Glutamatergic neuron (in vitro differentiated cells): ENCODE results near the gene MS4A13. TPM values are rescaled to one million over a fixed set of nuclear protein-coding genes. Genes with fewer than 3 reads are reported as not detected.

Source experiments
- DNase-seq: peaks from one replicate; pipeline ENCODE4 v3.0.0; 2022
- H3K27ac Mint-ChIP-seq: one replicate; pipeline ENCODE4 v1.8.0; 2020; ENCODE audit warnings: mild to moderate bottlenecking, mixed read lengths, inconsistent platforms; ENCODE audit not compliant: unreplicated experiment
- H3K27me3 Mint-ChIP-seq: one replicate; pipeline ENCODE4 v1.8.0; 2020; ENCODE audit warnings: mild to moderate bottlenecking, moderate library complexity, mixed read lengths, inconsistent platforms; ENCODE audit not compliant: unreplicated experiment
- H3K36me3 Mint-ChIP-seq: one replicate; pipeline ENCODE4 v1.8.0; 2020; ENCODE audit warnings: mild to moderate bottlenecking, mixed read lengths, inconsistent platforms; ENCODE audit not compliant: unreplicated experiment
- H3K4me1 Mint-ChIP-seq: one replicate; pipeline ENCODE4 v1.8.0; 2020; ENCODE audit warnings: mild to moderate bottlenecking, low read depth, mixed read lengths, inconsistent platforms; ENCODE audit not compliant: unreplicated experiment
- H3K4me3 Mint-ChIP-seq: one replicate; pipeline ENCODE4 v1.8.0; 2020; ENCODE audit warnings: mild to moderate bottlenecking, mixed read lengths, inconsistent platforms; ENCODE audit not compliant: unreplicated experiment
- H3K9me3 Mint-ChIP-seq: one replicate; pipeline ENCODE4 v1.8.0; 2020; ENCODE audit warnings: mild to moderate bottlenecking, moderate library complexity, mixed read lengths, inconsistent platforms; ENCODE audit not compliant: unreplicated experiment
- total RNA-seq: library from RNA; stranded (reverse); fragmentation: NEBNext Ultra II Directional; extraction: Animal tissue kit (Norgen Biotek cat#: 25700); gene quantifications from one replicate; pipeline ENCODE4 v1.2.1, GENCODE V29; 2021; ENCODE audit not compliant: unreplicated experiment
- TF ChIP-seq, protein P1 (sequence below): fragments of 200-600 bp; sonication (generic); IDR thresholded peaks from one replicate; pipeline ENCODE4 v1.5.0; 2021; ENCODE audit not compliant: partially characterized antibody, unreplicated experiment

MS4A13 gene
- total RNA-seq, 1 donor from 2014 or later, result not detected

DNA sequence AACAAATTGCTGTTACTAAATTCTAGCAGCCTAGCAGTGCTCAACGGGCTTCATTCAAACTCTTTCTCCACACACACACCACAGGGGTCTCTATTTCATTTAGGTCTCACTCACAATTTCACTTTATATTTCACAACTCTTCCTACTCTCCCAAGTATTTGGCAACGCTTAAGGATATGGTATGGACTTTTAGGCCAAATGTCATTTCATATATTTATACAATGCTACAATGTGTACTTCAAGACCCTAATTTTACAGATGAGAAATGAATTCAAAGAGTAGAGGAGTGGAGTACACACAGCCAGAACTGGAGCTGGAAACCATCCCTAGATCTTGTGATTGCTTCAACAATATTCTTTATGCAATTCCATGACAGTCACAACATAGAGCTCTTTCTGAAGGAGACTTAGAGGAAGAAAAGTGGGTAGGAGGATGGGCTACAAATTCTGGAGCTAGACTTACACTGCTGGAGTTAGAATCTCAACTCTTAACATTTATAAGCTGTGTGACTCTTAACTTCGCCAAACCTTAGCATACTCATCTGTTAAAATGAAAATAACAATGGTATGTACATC, 2.5 kb upstream of the MS4A13 start:
- peaks cover 12% of the 10 kb centered on the region for H3K36me3 Mint-ChIP-seq
- no peak for DNase-seq
- peaks cover 7% of the 10 kb centered on the region for H3K4me1 Mint-ChIP-seq
- peaks cover 8% of the 10 kb centered on the region for H3K9me3 Mint-ChIP-seq
- no peak overlapping the region for H3K4me3 Mint-ChIP-seq
- TF ChIP-seq, protein P1, sequence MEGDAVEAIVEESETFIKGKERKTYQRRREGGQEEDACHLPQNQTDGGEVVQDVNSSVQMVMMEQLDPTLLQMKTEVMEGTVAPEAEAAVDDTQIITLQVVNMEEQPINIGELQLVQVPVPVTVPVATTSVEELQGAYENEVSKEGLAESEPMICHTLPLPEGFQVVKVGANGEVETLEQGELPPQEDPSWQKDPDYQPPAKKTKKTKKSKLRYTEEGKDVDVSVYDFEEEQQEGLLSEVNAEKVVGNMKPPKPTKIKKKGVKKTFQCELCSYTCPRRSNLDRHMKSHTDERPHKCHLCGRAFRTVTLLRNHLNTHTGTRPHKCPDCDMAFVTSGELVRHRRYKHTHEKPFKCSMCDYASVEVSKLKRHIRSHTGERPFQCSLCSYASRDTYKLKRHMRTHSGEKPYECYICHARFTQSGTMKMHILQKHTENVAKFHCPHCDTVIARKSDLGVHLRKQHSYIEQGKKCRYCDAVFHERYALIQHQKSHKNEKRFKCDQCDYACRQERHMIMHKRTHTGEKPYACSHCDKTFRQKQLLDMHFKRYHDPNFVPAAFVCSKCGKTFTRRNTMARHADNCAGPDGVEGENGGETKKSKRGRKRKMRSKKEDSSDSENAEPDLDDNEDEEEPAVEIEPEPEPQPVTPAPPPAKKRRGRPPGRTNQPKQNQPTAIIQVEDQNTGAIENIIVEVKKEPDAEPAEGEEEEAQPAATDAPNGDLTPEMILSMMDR, result no peak
- peaks cover 4% of the 10 kb centered on the region for H3K27me3 Mint-ChIP-seq
- peak overlapping the region; percentile 12 for H3K27ac Mint-ChIP-seq

DNA sequence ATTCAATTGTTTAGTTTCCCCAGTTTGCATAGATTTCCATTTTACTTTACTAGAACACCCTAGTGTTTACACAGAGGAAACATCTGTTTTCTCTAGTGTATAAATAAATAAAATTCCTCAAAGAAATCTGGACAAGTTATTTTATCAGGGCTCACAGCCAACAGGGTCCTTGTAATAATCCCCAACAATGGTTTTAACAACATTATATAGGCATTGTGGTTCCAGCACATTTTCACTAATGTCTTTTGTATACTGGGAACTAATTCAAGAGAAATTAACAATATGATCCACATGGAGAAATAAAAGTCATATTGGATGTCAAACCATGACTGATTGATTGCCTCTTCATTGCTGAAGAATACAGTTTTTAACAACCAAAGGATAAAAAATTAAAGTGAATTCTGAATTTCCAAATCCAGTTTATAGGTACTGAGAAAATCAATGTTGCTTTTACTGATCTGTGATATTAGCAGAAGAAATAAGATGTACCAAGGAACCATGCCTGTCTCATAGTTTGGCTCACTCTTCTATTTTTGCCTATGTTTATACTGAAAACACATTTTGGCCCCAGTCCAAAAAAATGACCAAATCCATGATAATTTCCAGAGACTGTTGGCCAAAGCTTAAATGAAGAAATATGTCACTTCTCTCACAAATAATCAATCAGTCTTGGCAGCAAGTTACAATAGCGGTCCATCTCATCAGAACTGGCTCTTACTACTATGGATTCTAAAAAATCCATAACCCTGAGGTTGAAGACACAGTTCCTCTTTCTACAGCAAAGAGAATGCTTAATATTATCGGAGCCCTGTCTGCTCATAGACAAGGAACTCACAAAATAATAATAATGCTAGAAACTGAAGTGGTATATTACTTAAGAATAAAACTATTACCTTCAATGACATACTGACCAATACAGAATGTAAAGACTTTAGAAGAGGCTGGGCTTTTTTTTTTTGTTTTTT, 1.4 kb upstream of the MS4A13 start:
- TF ChIP-seq, protein P1, result no peak
- Mint-ChIP-seq H3K36me3 (peaks cover 4% of the 10 kb centered on the region), H3K9me3 (peaks cover 8% of the 10 kb centered on the region), H3K27me3 (peaks cover 4% of the 10 kb centered on the region), H3K27ac (no peak overlapping the region), H3K4me3 (no peak overlapping the region), H3K4me1 (peaks cover 7% of the 10 kb centered on the region)
- DNase-seq, result no peak

DNA sequence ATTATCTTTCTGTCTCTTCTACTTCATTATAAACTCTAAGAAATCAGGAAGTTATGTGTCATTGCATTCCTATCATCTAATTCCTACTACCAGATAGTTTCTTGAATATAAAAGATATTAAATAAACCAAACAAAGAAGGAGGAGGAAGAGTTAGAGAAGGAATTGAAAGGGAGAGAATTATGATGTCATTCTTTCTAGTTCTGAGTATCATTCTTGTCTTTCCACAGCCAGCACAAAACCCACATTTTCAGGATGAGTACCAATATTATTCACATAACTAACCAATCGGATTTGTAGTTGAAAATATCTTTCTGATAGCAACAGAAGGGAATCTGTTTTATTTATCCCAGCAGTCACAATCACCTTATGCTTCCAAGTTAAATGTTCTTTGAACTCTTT, 13.3 kb downstream of the MS4A13 start:
- no peak for DNase-seq
- no peak overlapping the region for H3K4me3 Mint-ChIP-seq
- H3K9me3 Mint-ChIP-seq, result no peaks in the 10 kb centered on the region
- TF ChIP-seq, protein P1, result no peak
- no peaks in the 10 kb centered on the region for H3K4me1 Mint-ChIP-seq
- H3K27ac Mint-ChIP-seq, result no peak overlapping the region
- H3K27me3 Mint-ChIP-seq, result no peaks in the 10 kb centered on the region
- no peaks in the 10 kb centered on the region for H3K36me3 Mint-ChIP-seq

DNA sequence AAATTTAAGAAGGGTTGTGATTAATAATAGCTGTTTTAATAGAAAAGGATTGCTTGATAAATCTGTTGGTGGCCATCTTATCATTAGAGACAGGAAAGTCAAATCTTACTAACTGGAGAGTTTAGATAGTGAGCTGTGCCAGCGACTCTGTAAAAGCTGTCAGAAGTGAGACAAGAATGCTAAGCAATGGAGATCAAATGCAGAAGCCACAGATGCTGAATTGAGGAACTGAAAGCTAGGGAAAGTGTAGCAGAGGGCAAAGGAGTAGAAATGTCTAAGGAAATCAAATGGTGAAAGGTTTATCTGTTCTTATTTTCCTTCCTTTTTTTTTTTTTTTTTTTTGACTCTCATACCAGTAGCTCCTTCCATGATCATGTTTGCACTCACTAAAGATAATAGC, 13.7 kb downstream of the MS4A13 start:
- no peak overlapping the region for H3K4me3 Mint-ChIP-seq
- TF ChIP-seq, protein P1, result no peak
- no peak overlapping the region for H3K27ac Mint-ChIP-seq
- no peaks in the 10 kb centered on the region for H3K9me3 Mint-ChIP-seq
- DNase-seq, result no peak
- H3K36me3 Mint-ChIP-seq, result no peaks in the 10 kb centered on the region
- H3K27me3 Mint-ChIP-seq, result no peaks in the 10 kb centered on the region
- H3K4me1 Mint-ChIP-seq, result no peaks in the 10 kb centered on the region
